Astrocyte of the spinal cord (primary cell): ENCODE results near the gene SYT7.
A peak's percentile ranks its signal among the peaks of the same experiment; 100 is the strongest.

Experiments used
- DNase-seq: peaks from one replicate; pipeline ENCODE4 v3.0.0; 2011; ENCODE audit warnings: low read depth, low spot score
- H3K4me3 ChIP-seq: 2 replicates; pipeline ENCODE4 v1.5.1; 2011; ENCODE audit warnings: low read depth, mild to moderate bottlenecking, low read length, moderate library complexity
- in situ Hi-C: cut with HindIII; loops from 2 replicates; pipeline ENCODE4 v1.10.0; 2017; ENCODE audit warnings: low sequenced_read_pairs
- TF ChIP-seq, protein P1 (sequence below): IDR thresholded peaks from 2 replicates; pipeline ENCODE4 v1.5.1; 2012; ENCODE audit warnings: low read depth, mild to moderate bottlenecking, low read length, inconsistent platforms

Gene SYT7

GRCh38 chr11:61599968-61600710 lies 19.3 kb upstream of the SYT7 start:
- no peak overlapping the region for H3K4me3 ChIP-seq
- TF ChIP-seq, protein P1, sequence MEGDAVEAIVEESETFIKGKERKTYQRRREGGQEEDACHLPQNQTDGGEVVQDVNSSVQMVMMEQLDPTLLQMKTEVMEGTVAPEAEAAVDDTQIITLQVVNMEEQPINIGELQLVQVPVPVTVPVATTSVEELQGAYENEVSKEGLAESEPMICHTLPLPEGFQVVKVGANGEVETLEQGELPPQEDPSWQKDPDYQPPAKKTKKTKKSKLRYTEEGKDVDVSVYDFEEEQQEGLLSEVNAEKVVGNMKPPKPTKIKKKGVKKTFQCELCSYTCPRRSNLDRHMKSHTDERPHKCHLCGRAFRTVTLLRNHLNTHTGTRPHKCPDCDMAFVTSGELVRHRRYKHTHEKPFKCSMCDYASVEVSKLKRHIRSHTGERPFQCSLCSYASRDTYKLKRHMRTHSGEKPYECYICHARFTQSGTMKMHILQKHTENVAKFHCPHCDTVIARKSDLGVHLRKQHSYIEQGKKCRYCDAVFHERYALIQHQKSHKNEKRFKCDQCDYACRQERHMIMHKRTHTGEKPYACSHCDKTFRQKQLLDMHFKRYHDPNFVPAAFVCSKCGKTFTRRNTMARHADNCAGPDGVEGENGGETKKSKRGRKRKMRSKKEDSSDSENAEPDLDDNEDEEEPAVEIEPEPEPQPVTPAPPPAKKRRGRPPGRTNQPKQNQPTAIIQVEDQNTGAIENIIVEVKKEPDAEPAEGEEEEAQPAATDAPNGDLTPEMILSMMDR: no peak
- DNase-seq: no peak
- in situ Hi-C loops: no loop called here

DNA sequence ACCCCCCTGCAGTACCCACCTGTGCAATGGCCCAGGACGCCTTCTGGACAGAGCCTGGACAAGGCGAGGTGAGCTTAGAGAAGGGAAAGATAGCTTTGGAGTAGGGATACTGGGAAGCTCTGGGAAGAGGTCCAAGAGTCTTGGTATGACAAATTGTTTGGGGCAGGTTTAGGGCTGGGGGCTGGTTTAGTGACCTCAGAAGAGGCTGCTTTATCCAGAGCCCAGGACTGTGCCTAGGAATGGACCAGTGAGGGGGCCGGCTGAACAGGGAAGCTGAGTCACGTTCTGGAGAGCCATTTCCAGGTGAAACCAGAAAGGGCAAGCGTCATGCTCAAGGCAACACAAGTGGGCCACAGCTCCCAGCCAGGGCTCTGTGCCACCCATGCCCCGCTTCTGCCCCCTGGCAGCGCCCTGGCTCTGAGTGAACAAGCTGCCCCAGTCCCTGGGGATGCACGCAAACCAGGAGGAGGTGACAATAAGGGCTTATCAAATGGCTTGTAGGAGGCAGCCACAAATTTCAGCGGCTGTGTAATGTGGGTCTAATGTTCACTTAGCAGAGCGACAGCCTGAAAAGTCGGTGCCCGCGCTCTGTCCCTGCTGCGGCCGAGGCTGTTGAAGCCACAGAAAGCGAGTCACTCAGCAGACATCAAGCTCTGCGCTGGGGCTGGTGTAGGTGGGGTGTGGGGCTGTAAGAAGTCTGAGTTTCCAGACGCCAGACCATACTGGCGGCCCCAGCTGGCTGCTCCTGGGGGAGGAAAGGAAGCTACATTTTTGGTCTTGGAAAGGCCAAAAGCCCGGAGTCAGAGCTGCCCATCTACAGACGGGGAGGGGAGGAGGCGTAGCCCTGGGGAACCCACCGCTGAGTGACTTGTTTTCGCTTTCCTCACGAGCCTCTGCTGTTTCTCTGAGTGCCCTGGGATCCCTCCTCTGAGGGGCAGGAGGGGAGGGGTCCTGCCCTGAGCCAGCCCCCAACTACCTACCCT lies 18.3 kb upstream of the SYT7 start:
- H3K4me3 ChIP-seq: no peak overlapping the region
- DNase-seq: peak; percentile 55

DNA sequence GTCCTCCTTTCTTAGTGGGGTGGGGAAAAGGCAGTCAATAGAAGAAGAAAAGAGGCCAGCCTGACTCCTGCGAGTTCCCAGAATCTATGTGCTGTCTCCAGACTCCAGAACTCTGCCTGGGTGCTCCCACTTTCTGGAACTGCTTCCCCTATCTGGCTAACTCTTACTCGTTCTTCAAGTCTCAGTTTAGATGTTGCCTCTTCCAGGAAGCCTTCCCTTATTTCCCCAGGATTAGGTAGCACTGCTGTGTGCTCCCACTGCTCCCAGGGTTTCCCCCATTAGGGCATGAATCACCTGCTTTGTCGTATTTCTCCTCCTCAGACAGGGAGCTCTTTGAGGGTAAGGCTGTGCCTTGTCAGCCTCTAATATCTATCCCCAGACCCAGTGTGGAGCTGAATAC lies 17.5 kb upstream of the SYT7 start:
- in situ Hi-C loops: no loop called here
- H3K4me3 ChIP-seq: no peak overlapping the region
- DNase-seq: no peak
- TF ChIP-seq, protein P1: no peak

More for the DNA sequence above, 18.3 kb upstream of the SYT7 start:
- TF ChIP-seq, protein P1: no peak
- in situ Hi-C loops: no loop called here

DNA sequence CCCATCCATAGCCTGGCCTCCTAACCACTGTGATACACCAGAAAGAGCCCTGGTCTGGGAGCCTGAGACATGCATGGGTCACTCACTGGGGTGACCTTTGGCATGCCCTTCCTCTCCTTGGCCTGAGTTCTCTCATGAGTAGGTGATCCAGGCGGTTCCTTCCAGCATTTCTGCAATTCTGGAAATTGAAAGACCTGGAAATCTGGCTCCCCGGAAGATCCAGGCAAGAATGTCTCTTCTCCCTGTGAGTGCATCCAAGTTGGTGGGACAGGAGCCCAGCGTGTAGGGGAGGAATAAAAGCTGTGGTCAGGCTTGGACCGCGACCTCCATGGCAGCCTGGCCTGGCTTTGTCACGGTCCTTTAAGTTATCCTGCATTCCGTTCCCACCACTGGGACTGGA lies 16.1 kb upstream of the SYT7 start:
- no peak overlapping the region for H3K4me3 ChIP-seq
- no peak for DNase-seq
- TF ChIP-seq, protein P1: no peak
- in situ Hi-C loops: no loop called here

GRCh38 chr11:61596542-61596941 lies 15.7 kb upstream of the SYT7 start:
- TF ChIP-seq, protein P1: no peak
- no peak for DNase-seq
- in situ Hi-C loops: no loop called here
- H3K4me3 ChIP-seq: no peak overlapping the region

DNA sequence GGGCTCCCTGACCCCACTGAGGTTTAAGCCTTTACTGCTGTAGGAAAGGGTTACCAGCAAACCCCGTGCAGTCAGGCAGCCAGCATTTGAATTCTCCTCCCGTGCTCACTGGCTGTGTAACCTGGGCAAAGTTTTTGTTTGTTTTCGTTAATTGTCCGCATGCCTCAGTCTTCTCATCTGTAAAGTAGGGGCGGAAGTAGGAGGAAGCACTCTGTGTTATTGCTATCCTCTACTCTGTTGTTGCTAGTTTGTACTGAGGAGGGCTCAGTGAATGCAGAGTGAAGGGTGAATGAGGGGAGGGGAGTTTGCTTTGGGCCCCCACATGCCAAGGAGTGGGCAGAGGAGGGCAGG lies 14.0 kb upstream of the SYT7 start:
- in situ Hi-C loops: no loop called here
- TF ChIP-seq, protein P1: no peak
- no peak overlapping the region for H3K4me3 ChIP-seq
- DNase-seq: no peak
